Esophagus muscularis mucosa (tissue), 3 donors: Measurements from ENCODE around the gene WWOX.

Experiments used
- POLR2A ChIP-seq: fragments of 450-650 bp; IDR thresholded peaks from one replicate; pipeline ENCODE4 v1.6.1; 2017; ENCODE audit warnings: antibody characterized with exemption, moderate library complexity, mild to moderate bottlenecking, low read depth
- POLR2AphosphoS5 ChIP-seq, 2 donors: sonication (generic); formaldehyde crosslinking; IDR thresholded peaks; one replicate each; pipeline ENCODE4 v1.6.1; 2017; ENCODE audit warnings: antibody characterized with exemption in 2 of 2
- TF ChIP-seq, protein P1 (sequence below), 3 experiments: fragments of 200-600 bp in 2 of 3; fragments of 450-650 bp in 1 of 3; sonication (generic) in 2 of 3; IDR thresholded peaks; one replicate each; pipeline ENCODE4 v1.5.1; 2017 to 2019; ENCODE audit warnings: antibody characterized with exemption in 3 of 3, mild to moderate bottlenecking in 2 of 3, moderate library complexity in 1 of 3

DNA sequence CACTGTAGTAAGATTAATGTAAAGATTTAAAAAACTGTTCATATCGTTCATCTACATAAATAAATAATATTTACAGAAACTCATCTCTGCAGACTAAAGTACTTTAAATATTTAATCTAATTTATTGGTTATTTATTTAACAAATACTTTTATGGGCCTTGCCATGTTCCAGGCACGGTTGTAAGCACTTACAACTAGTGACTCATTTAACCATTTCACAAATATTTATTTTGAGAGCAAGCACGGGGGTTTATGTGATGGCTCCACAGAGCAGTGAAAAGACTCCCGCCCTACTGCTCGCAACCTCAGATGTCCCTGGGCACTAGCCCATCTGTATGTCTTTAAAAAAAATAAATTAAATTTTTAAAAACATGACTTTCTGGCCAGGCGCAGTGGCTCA is 575.9 kb downstream of the WWOX start:
- TF ChIP-seq, protein P1, sequence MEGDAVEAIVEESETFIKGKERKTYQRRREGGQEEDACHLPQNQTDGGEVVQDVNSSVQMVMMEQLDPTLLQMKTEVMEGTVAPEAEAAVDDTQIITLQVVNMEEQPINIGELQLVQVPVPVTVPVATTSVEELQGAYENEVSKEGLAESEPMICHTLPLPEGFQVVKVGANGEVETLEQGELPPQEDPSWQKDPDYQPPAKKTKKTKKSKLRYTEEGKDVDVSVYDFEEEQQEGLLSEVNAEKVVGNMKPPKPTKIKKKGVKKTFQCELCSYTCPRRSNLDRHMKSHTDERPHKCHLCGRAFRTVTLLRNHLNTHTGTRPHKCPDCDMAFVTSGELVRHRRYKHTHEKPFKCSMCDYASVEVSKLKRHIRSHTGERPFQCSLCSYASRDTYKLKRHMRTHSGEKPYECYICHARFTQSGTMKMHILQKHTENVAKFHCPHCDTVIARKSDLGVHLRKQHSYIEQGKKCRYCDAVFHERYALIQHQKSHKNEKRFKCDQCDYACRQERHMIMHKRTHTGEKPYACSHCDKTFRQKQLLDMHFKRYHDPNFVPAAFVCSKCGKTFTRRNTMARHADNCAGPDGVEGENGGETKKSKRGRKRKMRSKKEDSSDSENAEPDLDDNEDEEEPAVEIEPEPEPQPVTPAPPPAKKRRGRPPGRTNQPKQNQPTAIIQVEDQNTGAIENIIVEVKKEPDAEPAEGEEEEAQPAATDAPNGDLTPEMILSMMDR (IDR thresholded peaks at IDR 0.05): no peak
- TF ChIP-seq POLR2A: no peak
- TF ChIP-seq POLR2AphosphoS5 (IDR thresholded peaks at IDR 0.05): no peak
